Dermis microvascular lymphatic vessel endothelial cell (primary cell): ENCODE measurements around the gene AGO4. TPM values are rescaled to one million over a fixed set of nuclear protein-coding genes. Genes with fewer than 3 reads are reported as not detected.
"Not testable (repeated sequence)": the region's sequence is repeated elsewhere in the genome, so short reads cannot be mapped to it uniquely, and the experiment has no call there.

ENCODE experiments used
- DNase-seq, 2 donors: peaks; one replicate each; pipeline versions ENCODE4 v3.0.0 to v3.0.0-alpha.2; 2010; ENCODE audit warnings: low read depth in 2 of 2
- total RNA-seq: library from RNA; depleted of rRNA; stranded (reverse); fragments of >200 nt; gene quantifications from 2 replicates; pipeline ENCODE4 v1.2.1, GENCODE V29; 2014

AGO4 gene
- total RNA-seq, result 28.0 and 42.9 TPM in 2 replicates

DNA sequence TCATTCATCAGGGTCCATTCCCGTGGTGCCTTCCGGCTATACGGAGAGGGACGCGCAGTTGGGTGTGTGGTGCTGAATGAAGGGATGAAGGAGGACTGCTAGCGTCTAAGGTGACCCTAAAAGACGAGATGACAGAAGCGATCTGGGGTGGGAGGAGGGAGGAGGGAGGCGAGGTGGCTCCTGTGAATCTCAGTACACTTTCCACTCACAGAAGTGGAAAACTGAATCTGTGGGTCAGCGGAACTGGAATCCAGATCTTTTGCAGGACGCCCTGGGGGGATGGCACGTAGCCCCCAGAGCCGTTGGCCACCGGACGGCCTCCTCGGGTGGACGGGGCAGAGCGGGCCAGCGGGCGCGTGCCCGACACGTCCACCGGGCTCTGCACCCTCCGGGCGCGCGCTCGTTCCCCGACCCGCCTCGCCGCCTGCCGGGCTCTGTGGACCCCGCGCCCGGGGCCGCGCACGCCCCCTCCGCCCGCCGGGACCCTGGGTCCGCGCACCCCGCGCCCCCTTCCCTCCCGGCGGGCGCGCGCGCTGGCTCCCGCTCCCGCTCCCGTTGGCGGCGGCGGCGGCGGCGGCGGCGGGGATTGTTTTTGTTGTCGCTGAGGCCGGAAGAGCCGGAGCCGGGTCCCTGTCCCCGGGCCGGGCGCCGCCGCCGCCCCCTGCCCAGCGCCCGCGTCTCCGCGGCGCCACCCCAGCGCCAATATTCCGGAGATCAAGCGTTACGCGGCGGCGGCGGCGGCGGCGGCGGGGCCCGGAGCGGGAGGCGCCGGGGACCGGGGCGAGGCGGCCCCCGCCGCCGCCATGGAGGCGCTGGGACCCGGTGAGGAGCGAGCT is at the start of gene AGO4:
Gene AGO4 (plus strand): TSS at position 403 of the 836 bp plus-strand sequence. CDS start 401 bp downstream, at position 804.
- peak; percentile 38 to 63 for DNase-seq

DNA sequence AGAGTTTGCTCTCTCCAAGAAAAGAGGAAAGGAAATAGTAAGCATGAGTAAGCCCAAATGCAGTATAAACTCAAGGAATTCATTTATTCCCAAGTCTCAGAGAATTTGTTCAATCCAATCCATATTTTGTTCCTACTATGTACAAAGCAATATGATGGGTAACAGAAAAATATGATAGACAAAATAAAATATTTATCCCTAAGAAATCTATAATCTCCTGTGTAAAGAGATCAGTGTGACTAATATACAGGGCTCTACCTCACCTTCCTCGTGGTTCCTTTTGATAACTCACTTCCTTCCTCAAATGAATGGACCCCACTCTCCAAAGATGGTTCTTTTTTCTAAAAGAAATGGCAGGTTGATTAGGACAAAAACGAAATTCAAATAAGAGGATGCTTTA is 45.7 kb upstream of the AGO4 start:
- DNase-seq, result peak in 1 of 2 donors; percentile 40

DNA sequence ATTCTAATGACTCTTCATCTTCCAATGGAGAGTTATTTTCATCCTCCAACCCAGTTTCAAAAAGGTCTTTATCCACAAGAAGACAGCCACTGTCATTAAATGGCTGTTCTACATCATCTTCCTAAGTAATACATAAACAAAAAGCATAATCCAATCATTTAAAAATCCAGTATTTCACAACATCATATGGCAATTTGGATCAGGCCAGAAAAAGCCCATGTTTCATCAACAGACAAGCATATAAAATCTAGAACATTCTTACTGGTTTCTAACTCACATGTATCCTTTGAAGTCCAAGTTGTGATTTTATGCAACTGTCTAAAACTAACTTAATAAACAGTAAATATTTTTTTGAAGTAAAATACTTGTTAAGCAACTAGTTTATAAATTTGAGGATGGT is 44.6 kb upstream of the AGO4 start:
- no peak for DNase-seq

DNA sequence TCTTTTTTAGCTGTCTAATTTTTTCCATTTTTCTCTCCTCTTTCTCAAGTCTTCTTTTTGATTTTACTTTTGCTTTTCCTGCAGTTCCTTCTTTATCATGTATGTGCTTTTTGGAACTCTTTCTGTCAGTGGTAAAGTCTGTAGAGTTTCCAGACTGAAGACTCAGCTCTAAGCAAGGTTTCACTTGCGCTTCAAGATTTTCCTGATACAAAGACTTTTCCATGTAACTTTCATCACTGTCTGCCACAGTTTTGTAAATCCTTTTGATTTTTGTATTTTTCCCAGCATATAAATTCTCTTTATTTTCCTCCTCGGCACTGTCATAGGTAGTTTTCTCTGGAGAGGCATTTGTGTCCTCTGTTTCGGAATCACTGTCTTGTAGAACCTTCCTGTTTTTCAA is 43.5 kb upstream of the AGO4 start:
- no peak for DNase-seq

DNA sequence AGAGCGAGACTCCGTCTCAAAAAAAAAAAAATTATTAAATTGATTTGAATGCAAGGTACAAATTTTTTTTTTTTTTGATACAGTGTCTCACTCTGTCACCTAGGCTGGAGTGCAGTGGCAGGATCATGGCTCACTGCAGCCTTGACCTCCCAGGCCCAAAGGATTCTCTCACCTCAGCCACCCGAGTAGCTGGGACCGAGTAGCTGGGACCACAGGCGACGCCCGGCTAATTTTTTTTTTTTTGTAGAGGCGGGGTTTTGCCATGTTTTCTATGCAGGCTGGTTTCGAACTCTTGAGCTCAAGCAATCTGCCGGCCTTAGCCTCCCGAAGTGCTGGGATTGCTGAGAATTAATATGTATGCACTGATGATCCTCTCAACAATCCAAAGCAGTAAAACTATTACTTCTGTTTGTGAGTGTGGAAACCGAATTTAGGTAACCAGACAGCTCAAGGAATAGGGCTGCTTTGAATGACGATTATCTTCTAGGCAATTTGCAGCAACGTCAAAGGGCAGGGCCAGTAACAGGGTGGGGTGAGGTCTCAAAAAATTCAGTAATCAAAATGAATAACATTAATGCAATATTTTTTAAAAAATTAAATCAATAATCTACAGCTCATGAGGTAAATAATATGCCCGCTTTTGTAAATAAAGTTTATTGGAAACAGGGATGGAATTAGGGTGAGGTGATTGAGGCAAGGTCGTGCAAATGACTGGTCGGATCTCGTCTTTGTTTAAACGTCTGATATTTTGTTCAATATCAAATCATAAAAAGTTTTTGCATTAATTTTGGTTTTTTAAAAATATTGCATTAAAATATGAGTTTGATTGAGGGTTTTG is 39.2 kb upstream of the AGO4 start:
- no peak for DNase-seq

DNA sequence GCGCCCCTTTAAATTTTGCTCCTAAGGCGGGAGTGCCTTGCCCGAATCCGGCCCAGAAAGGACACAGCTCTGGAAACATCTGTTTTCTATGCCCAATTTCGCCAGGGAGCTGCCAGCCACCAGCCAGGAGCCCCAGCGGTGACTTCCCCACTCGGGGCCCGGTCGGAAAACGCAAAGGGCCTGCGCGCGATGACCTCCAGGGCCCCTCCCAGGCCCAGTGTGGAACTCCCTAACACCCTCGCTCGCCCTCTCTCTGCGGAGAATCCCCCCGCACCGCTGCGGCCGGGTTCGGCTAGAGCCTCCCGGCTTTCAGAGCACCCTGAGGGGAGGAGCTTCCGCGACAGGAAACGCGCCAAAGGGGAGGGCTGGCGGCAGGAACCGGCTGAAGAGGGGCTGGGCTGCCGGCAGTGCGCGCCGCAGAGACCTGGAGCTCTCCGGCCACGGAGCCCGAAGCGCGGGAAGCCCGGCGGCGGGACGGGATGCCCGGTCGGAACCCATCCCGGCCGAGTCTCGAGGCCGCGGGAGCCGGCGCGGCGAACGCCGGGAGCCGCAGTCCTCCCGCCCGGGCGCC is 38.5 kb upstream of the AGO4 start:
- peak; percentile 63 to 88 for DNase-seq

DNA sequence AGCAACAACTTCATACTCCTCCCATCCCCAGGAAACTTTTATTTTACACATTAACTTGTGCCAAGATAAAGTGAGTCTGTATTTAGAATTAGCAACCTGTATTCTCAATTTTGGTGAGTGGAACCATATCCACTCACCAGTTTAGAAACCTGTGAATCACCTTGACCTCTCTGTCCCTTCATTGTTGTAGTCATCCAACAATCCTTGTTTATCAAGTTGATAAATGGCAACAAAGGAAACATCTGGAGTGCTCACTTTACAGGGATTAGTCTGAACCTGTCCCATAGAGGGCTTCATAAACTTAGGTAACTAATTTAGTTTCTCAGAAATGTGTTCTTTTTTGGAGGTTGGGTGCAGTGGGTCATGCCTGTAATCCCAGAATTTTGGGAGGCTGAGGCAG is 34.1 kb upstream of the AGO4 start:
- peak; percentile 21 to 61 for DNase-seq

DNA sequence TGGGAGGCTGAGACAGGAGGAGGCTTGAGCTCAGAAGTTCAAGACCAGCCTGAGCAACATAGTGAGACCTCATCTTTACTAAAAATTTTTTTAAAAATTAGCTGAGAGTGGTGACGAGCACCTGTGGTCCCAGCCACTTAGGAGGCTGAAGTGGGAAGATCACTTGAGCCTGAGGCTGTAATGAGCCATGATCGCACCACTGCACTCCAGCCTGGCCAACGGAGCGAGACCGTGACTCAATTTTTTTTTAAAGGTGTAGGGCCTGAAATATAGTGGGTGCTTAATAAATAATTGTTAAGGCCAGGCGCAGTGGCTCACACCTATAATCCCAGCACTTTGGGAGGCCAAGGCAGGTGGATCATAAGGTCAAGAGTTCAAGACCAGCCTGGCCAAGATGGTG is 31.6 kb upstream of the AGO4 start:
- DNase-seq, result not testable (repeated sequence)

DNA sequence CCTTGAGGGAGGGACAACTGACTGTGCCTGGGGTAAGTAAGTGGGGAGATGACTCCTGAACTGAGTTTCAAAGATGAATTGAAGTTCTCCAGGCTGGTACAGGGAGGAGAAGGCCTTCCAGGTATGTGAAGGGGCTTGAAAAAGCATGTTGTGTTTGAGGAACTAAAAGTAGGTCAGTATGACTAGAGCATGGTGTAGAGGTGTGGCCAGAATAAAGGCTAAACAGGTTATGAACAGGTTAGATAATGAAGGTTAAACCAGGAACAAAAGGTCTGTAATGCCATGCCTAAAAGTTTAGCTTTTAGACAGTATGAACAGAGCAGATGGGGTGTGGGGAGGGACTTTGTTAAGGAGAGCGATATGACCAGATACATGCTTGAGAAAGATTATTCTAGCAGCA is 30.7 kb upstream of the AGO4 start:
- no peak for DNase-seq

DNA sequence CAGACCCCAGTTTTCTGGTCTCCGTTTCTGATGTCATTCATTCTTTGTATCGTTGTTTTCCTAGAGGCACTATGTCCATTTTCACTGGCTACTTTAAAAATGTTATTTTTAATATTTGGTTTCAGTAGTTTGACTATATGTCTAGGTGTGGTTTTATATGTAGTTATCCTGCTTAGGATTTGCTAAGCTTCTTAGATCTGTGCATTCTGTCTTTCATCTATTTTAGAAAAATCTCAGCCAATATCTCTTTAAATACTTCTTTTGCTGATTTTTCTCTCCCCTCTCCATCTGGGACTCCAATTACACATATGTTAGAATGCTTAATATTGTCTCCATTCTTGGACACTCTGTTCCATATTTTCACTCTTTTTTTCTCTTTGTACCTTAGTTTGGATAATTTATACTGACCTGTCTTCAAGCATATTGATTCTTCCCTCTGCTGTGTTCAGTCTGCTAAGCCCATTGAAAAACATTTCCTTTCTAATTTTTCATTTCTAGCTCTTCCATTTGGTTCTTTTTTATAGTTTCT is 24.7 kb upstream of the AGO4 start:
- DNase-seq, result no peak

DNA sequence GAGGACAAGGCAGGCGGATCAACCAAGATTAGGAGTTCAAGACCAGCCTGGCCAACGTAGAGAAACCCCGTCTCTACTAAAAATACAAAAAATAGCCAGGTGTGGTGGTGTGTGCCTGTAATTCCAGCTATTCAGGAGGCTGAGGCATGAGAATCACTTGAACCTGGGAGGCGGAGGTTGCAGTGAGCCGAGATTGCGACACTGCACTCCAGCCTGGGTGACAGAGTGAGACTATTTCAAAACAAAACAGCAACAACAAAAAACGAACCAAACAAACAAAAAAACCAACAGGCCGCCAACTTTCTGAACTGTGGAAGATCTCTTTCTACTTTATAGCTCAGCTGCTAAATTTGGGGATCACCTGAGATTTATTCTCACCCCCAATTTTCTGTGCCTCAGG is 23.5 kb upstream of the AGO4 start:
- DNase-seq, result not testable (repeated sequence)

DNA sequence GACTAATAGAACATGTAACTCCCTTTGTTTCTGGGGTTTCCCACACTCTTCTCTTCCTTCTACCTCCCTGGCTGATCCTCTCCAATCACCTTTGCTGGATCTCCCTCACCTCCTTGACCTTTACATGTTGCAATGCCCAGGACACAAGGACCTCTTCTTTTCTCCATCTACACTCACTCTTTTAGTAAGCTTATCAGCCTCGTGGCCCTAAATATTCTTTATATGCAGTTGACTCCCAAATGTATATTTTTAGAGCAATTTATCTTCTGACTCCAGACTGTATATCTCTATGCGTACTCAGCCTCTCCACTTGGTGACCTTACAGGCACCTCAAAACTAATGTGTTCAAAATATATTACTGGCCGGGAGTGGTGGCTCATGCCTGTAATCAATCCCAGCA is 19.7 kb upstream of the AGO4 start:
- DNase-seq, result no peak

DNA sequence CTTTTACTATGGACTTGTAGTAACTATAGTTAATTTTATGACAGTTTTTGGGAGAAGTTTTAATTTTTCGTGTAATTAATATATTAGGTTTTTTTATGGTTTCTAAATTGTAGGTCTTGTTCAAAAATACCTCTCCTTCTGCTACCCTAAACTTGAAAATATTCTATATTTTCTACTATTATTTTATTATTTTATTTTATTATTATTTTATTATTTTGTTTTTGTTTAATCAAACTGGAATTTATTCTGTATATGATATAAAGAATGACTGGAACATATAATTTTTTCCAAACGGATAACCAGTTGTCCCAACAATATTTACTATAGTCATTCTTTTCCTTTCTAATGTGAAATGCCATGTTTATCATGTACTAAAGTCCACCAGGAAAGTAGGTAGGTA is 17.1 kb upstream of the AGO4 start:
- DNase-seq, result no peak

DNA sequence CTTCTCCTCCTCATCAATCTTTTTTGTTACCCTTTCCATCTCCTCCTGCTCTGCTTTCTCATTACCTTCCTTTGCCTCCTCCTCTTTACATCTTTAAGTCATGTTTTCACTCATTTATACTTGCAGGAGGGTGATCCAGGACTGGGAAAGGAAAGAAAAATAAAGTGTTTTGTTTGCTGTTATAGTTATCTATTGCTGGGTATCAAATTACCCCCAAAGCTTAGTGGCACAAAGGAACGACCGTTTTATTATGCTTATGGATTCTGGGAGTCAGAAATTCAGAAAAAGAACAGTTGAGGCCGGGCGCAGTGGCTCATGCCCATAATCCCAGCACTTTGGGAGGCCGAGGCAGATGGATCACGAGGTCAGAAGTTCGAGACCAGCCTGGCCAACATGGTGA is 12.5 kb upstream of the AGO4 start:
- no peak for DNase-seq

DNA sequence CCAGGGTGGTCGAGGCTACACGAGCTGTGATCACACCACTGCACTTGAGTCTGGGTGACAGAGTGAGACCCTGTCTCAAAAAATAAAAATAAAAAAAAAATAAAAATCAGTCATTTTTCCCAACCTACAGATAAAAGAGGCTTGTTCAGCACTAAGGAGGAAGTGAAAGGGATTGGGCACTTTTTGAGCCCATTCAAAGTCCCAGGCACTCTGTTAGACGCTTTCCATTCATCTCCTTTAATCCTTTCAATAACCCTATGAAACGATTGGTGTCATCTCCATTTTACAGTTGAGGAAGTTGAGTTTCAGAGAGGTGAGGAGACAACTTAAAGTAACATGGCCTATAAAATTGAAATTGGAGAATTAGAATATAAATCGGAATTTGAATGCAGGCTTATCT is 10.4 kb upstream of the AGO4 start:
- DNase-seq, result no peak

DNA sequence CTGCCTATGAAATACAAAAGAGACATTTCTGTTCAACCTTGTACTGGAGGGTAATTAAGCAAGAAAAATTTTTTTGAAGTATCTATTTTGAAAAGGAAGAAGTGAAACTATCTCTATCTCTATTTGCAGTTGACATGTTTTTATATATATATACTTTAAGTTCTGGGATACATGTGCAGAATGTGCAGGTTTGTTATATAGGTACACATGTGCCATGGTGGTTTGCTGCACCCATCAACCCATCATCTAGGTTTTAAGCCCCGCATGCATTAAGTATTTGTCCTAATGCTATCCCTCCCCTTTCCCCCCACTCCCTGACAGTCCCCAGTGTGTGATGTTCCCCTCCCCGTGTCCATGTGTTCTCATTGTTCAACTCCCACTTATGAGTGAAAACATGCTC is 9.8 kb upstream of the AGO4 start:
- DNase-seq, result not testable (repeated sequence)

DNA sequence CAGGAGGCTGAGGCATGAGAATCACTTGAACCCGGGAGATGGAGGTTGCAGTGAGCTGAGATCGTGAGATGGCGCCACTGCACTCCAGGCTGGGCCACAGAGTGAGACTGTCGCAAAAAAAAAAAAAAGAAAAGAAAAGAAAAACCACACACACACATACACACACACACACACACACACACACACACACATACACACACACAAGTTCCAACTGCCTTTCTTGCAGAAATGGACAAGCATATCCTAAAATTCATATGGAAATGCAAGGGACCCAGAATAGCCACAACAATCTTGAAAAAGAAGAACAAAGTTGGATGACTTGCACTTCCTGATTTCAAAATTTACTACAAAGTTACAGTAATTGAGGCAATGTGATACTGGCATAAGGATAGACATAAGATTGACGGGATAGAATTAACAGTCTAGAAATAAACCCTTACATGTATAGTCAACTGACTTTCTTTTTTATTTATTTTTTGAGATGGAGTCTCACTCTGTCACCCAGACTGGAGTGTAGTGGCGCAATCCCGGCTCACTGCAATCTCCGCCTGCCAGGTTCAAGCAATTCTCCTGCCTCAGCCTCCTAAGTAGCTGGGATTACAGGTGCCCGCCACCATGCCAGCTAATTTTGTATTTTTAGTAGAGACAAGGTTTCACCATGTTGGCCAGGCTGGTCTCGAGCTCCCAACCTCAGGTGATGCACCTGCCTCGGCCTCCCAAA is 7.5 kb upstream of the AGO4 start:
- not testable (repeated sequence) for DNase-seq

DNA sequence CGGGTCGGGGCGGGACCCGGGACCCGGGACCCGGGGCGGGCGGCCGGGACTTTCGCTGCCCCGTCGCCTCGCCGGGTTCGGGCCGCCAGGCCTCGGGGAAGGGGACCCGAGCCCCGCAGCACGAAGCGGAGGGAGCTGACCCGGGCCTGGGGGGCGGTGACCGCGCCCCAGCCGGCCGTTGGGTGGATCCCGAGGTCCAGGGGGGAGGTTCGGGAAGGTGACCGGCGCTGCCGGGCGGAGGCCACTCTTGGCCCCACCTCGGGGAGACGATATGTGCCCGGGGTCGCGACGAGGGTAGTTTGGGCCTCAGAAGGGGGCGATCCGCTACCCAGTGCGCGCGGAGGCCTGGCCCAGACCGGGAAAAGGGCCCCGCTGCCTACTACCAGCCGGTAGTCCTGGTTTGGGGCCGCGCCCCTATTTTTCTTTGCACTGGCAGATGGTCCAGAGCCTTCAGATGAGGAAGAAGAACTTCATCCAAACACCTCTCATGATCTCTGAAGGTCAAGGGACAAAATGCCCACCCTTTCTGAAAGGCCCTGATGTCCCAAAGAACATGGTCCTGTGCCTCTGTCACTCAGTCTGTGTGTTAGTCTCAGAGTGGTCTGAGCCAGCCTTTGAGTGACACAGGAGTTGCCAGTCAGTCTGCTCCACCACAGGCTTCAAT is 766 bp downstream of the AGO4 start:
- peak; percentile 30 to 68 for DNase-seq

DNA sequence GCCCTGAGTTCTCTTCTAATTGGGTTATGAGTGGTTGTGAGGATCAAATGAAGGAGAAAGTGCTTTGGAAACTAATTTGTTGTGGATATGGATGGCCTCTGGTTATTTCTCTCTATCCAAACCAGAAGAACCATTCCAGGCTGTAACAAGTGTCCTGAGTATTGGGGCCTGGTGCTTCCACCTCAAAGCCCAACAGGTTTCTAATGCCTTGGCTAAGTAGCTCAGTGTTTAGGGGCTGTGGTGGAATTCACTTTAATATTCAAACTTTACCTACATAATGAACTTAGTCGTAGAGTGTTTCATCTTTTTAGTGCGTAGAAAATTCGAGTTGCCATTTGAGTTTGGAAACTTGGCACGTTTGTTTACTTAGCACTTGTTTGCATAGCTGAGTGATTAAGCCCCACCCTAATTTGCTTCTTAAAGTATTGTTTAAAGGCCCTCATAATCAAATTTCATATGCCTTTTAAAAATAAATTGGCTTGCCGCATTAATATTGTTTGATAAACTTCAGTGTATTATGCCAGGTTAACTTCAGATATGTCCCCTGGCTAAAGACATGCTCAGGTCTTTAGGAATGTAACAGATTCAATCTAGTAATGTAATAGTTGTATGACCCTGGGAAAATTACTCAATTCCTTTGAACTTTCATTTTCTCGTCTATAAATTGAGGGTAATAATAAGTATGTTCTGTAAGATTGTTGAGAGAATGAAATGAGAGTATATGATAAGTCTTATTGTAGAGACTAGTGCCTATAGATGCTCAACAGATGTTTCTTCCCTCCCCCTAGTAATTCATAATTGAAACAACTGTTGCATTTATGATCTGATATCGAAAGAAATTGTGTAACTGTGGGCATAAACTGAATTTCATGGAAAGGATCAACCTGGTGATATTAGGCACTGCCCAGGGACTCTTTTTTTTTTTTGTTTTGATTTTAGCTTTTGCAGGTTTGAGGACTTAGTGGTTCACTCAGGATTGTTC is 1.6 kb downstream of the AGO4 start:
- DNase-seq, result no peak
